IPS-18c (cell line): ENCODE data around the gene RGS6.

Experiments
- H3K4me3 ChIP-seq: 2 replicates; pipeline ENCODE4 v1.7.0; 2013; ENCODE audit warnings: low read depth, mild to moderate bottlenecking, low read length, moderate library complexity; ENCODE audit not compliant: insufficient read depth
- H3K9me3 ChIP-seq: one replicate; pipeline ENCODE4 v1.6.1; 2013; ENCODE audit warnings: mild to moderate bottlenecking, low read length, moderate library complexity; ENCODE audit not compliant: control insufficient read depth, insufficient read depth

Gene RGS6

DNA sequence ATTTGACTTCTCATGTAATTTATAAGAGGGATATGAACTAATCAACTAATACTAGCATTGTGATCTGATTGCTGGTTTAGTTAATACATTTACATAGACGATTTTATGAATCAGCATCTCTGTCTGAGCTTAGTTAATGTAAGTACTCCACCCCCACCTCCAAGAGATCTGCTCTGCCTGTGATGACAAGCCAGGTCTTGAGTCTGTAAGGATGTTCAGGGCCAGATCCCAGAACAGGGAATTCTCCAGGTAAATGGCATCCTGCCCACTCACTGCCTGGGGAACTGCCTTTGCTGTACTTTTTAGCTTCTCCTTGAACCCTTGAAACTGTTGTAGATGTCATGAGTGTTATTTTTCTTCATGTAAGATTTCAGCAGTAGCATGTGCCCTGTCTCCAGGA, 289.8 kb downstream of the RGS6 start:
- Histone ChIP-seq H3K9me3 (no peaks in the 10 kb centered on the region), H3K4me3 (no peak overlapping the region)

DNA sequence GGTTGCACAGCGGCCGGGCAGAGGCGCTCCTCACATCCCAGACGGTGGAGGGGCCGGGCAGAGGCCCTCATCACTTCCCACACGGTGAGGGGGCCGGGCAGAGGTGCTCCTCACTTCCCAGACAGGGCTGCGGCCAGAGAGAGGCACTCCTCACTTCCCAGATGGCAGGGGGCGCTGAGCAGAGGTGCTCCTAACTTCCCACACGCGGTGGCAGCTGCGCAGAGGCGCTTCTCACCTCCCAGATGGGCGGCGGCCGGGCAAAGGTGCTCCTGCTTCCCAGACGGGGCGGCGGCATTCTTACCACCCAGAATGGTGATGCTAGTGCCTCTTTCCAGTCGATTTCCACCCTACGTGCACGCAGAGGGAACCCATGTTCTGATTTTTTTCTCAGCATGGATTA, 304.4 kb downstream of the RGS6 start:
- Histone ChIP-seq H3K9me3 (no peaks in the 10 kb centered on the region), H3K4me3 (no peak overlapping the region)

DNA sequence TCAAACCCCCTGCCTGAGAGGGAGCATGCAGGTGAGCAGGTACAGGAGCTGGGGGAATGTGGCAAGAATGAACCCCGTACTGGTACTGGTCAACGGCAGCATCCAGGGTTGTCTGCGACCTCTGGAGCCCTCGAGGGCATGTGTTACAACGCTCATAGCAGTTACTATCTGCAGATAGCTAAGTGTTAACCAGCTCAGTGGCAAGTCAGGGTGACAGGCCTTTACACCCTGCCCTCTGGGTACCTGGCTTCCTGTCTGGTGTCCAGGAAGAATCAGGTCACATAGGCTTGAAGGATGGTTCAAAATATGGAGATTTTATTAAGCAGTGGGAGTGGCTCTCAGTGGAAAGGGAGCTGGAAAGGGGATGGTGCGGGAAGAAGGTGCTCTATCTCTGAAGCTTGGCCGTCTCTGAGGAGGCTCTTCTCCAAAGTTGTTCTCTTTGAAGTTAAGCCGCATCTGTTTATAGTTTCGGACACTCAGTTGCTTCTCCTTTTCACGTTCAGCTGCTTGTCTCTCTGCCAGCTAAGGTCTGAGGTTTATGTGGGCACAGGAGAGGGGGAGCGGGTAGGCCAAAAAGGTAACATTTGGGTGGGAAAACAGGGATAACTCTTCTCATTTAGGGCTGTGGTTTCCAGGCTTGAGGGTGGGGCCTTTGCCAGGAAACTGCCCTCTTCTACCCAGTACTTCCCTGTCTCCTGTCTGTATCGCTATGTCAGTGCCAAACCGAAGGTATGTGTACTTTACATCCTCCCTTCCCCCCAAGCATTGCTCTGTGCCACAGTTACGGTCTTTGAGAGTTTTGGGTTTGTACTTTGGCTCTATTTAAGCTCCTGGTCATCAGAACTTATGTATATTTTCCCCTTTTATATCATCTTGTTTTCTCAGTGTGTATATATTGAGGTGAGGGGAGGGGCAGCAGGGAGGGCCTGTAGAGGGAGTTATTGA, 305.8 kb downstream of the RGS6 start:
- Histone ChIP-seq H3K9me3 (no peaks in the 10 kb centered on the region), H3K4me3 (no peak overlapping the region)

DNA sequence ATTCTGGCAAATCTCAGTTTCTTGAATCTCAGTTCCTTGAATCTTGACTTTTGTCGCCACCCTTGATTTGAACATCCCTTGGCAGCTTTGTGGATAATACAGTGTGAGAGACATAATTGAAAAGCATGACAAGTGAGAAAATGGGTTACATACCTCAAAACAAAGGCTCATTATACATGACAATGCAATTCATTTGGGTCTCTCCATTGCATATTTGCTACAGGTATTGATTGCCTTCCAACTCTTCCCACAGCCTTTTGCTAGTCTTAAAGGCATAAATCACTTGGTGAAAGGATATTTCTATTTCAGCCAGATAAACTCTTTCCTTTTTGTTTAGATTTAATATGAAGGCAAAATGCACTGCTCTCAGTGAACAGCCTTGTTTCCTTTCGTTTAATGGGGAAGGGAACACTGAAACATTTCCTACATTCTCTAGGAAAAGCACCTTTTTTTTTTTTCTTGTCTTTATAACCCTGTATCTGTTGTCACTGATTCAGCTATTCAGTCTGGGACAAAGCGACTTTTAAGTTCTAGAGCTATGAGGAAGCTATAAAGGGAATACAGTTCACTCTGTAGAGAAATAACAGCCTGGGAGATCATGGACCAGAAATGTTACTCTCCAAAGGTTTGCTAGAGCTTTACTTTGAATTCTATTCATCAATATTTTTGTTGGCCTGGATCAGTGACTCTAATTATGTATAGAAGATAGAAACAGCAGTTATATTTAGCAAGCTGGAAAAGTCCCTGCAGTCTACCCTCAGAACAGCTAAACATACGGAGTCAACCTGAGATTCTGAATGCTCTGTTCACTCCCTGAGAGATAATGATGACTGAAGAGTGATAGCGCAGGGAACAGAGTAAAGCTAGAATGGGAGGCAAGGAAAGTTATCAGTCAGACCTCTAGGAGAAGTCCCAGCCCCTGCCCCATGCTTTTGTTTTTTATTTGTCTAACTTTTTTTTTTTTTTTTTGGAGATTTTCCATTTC, 311.4 kb downstream of the RGS6 start:
- Histone ChIP-seq H3K4me3 (no peak overlapping the region), H3K9me3 (peaks cover 5% of the 10 kb centered on the region)

DNA sequence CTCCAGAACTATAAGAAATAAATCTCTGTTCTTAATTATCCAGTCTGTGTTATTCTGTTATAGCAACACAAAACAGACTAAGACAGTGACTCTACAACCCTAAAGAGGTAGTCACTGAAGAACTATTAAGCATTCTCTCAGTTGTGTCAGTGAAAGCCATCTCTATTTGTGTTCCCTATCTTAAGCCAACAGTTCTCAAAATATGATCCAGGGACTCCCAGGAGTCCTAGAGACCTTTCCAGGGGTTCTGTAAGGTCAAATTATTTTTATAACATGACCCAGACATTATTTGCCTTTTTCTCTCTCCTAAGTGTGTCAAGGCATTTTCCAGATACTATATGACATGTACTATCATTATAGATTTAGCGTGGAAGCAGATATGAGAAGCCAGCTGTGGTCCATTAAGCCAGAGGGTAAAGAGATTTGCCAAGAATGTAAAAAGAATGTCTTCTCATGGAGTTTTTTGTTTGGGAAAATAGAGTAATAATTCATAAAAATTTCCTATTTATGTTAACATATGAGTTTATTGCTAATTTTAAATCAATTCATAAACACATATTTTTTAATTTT, 315.8 kb downstream of the RGS6 start:
- Histone ChIP-seq H3K9me3 (peaks cover 5% of the 10 kb centered on the region), H3K4me3 (no peak overlapping the region)

DNA sequence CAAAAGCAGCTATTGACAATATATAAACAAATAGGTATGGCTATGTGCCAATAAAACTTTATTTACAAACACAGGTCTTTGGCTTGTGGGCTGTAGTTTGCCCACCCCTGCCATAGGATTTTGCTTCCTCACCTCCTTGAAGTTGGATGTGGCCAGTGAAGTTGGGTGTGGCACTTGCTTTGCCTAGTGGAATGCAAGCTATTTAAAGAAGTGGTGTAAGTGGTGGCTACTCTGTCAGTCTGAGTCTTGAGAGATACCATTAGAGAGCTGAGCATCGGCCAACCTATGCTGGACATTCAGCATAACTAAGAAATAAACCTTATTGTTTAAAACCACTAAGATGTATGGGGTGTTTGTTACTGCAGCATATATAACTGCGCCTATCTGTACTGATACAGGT, 321.3 kb downstream of the RGS6 start:
- no peak overlapping the region for H3K4me3 ChIP-seq
- H3K9me3 ChIP-seq = peaks cover 2% of the 10 kb centered on the region

DNA sequence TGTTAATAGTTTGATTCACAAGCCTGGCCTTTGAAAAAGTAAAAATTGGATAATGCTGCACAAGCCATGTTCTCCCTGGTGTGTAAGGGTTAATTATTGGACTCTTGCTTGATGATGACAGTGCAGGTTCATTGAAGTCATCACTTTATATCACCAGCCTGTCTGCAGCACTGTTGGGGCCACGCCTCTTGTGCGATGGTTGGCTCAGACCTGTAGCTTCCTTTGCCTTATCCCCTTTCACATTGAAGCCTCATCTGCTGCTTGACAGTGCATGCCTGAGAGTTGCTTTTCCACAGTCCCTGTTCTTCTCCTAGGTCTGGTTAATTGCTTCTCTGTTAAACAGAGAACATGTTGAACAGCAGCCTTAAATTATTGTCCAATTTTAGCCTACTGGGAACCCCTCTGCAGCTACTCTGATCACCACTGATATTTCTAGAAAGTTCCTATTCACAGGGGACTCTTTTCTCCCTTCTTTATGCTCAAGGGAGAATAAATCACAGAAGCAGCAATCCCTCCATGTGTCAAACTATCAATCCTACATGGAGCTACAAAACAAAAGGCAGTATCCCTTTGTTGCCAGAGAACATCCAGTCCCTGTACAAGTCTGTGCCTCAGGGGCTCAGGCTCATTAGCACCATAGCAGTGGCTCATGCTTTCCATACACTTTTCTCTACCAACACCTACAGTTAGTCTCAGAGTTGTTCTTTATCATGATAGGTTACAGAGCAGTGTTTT, 322.1 kb downstream of the RGS6 start:
- H3K4me3 ChIP-seq = no peak overlapping the region
- peaks cover 2% of the 10 kb centered on the region for H3K9me3 ChIP-seq

DNA sequence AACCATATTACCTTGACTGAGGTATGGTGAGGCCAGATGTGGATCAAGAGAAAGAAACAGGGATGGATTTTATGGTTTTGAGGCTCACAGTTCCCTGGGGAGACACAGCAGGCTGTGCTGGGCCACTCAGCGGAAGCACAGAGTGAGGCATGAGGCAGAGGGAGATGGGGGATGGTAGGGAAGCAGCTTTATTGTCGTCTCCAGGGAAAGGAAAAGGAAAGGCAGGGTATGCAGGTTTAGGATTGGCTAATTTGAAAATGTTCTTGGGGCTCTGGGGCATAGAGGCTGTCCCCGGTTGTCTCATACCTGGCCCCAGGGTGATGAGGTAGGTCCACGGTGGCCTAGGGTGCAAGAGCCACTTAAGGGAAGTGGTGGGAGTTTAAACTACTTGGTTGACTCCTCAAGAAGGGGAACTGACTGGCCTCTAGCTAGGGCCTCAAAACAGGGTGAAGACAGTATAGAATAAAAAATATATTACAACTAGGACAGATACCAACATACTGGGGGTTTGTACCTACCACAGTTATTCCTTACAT, 322.8 kb downstream of the RGS6 start:
- Histone ChIP-seq H3K9me3 (peaks cover 2% of the 10 kb centered on the region), H3K4me3 (no peak overlapping the region)

DNA sequence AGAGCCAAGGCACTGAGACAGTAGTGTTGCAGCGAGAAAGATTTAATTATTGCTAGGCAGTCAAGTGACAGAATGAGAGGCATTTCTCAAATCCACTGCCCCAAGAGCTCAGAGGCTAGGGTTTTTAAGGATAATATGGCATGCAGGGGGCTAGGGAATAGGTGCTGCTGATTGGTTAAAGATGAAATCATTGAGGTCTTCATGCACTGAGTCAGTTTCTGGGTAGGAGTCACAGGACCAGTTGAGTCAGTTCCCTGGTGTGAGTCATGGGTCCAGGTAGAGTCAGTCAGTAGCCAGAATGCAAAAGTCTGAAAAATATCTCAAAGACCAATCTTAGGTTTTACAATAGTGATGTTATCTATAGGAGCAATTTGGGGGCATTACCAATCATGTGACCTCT, 323.8 kb downstream of the RGS6 start:
- no peak overlapping the region for H3K4me3 ChIP-seq
- peaks cover 2% of the 10 kb centered on the region for H3K9me3 ChIP-seq

DNA sequence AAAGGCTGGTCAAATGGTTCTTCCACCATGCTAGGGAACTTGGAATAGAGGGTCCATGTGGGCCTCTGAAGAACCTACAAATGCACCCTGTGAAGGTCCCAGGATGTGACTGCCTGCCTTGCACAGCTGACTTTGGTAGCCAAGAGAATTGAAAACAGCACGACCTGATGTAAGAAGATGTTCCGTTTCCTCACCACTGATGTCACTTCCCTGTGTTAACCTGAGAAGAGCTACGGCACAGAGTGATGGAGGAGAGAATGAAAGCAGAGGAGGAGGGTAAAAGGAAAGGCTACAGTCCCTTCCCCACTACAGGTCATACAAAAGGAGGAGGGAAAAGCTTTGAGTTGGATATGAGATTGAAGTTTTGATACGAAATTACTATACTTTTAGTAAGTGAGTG, 328.8 kb downstream of the RGS6 start:
- H3K9me3 ChIP-seq = peaks cover 6% of the 10 kb centered on the region
- no peak overlapping the region for H3K4me3 ChIP-seq

DNA sequence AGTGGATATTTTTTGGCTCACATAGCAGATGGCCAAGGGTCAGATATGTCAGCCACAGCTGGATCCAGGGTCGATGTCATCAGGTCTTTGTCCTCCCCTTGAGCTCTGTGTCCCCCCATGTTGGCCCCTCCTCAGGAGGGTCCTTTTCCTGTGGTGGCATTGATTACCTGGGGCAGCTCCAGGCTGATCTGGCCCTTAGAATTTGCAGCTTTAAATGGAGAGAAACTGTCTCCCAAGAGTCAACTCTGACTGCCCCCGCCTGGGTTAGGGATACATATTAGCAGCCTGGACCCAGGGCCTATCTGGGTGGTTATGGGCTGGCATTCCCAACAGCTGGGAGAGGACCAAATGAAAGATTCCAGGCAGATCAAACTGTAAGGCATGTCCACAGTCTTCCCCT, 330.5 kb downstream of the RGS6 start:
- H3K4me3 ChIP-seq = no peak overlapping the region
- H3K9me3 ChIP-seq = peaks cover 6% of the 10 kb centered on the region

DNA sequence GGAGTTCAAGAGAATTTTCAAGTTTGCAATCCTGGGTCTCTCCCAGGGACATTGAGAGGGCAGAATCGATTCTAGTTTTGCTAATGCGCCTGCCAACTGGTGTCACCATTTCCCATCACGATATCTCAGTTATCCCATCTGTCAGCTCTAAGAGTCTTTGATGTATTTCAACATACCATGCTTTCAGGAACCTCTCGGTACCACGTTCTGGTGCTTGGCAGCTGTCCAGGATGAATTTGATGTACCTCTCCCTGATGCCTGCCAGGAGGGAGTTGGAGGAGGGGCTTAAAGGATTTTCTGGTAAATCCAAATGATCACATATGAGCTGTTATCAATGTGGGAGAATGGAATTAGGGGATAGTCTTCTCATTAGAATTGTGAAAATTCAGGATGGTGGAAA, 332.5 kb downstream of the RGS6 start:
- peaks cover 6% of the 10 kb centered on the region for H3K9me3 ChIP-seq
- no peak overlapping the region for H3K4me3 ChIP-seq

DNA sequence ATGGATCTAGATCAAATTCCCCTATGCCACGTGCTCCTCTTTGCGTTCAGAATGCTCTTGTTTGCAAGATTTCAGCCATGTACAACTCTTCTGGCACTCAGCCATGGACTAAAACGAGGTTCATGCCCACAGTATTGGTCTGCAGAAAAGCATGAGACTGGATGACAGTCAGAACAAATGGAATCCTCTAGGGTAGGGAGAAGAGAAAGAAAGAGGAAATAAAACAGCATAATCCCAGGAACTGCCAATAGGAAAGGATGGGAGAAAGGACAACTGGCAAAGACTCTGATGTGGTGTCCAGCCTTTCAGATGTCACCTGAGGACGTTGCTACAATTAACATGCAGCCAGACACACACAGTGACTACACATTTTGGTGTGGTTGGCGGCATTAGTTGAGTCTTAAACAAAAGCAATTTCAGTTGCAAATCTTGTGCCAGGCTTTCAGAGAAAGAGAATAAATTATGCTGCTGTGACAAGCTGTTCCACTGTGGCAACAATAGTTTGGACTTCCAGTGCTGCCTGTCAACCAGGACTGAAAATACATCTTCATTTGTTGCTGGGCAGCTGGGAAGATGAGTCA, 338.0 kb downstream of the RGS6 start:
- H3K9me3 ChIP-seq = peaks cover 2% of the 10 kb centered on the region
- no peak overlapping the region for H3K4me3 ChIP-seq

DNA sequence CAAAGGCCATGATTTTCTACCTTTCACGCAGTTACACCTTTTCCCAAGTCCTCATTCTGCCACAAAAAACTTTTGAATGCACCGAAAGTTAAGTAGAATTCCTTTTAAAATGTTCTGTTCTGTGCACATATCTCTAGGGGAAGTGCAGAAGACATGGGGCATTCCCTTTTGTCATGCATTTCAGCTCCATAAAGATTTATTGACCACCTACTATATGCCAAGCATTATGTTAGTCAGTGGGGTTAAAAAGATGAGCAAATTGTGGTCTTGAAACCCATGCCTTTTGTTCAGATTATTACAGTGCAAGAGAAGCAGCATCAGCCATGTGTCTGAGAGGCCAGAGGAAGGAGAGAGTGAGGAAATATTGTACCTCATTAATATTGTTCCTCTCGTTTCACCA, 338.5 kb downstream of the RGS6 start:
- peaks cover 2% of the 10 kb centered on the region for H3K9me3 ChIP-seq
- H3K4me3 ChIP-seq = no peak overlapping the region

DNA sequence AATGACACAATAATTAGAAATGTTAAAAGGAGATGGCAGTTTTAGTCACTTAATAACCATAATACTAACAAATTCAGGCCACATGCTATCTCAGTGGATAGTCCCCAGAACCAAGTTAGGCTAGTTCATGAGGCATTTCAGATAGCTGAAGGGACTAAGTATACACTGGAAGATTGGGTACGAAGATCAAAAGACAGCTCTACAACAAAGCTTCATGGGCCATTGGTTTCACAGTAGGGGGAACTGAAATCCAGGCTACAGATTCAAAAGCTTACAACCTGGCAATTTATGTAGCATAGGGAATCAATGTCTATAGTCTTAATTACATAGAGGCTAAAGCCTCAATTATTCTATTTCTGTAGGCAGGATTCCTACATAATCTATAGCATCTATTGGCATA, 343.0 kb downstream of the RGS6 start:
- Histone ChIP-seq H3K4me3 (no peak overlapping the region), H3K9me3 (peaks cover 2% of the 10 kb centered on the region)

DNA sequence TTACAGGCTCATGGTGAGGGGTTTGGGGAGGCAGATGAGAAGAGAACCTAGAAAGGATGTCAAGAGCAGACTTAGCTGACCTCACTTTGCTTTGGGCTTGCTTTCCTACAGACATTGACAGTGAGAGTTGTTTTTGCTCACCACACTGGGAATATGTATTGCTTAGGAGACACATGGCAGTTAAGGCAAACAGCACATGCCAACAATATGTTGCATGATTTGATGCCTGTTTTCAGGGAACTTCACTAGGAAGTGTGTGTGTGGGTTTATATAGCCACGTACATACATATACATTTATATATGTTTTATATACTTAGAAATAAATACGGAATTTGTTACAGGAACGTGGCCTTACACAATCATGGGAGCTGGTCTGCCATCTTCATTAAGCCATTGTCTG, 346.1 kb downstream of the RGS6 start:
- Histone ChIP-seq H3K4me3 (no peak overlapping the region), H3K9me3 (peaks cover 5% of the 10 kb centered on the region)
